Cardiac ventricle fibroblast (primary cell): ENCODE results near the gene PDGFD. TPM values are rescaled to one million over a fixed set of nuclear protein-coding genes. Genes with fewer than 3 reads are reported as not detected.

Experiments
- total RNA-seq: library from RNA; depleted of rRNA; stranded (reverse); fragments of >200 nt; gene quantifications from 2 replicates; pipeline ENCODE4 v1.2.3, GENCODE V29; 2015

PDGFD gene
- 65.8 and 73.8 TPM in 2 replicates for total RNA-seq

GRCh38 chr11:104164028-104164520, at the start of gene PDGFD:
Gene PDGFD (minus strand): TSS chr11:104164147.

GRCh38 chr11:104036588-104036987, 127.4 kb downstream of the PDGFD start, which contains the start of gene DDI1:
Gene DDI1 (plus strand): TSS chr11:104036640. CDS start chr11:104036823, 183 bp downstream.

Other genes starting within 250 kb of the PDGFD start
- not detected in 2 replicates for gene DDI1, start 127.5 kb downstream of the PDGFD start, total RNA-seq